ENCODE measurements around the gene RNF19B.

RNF19B gene

GRCh38 chr1:32899586-32900296 is 64.9 kb downstream of the RNF19B start:
- no peak for TF ChIP-seq CTCF (IDR thresholded peaks at IDR 0.05)

DNA sequence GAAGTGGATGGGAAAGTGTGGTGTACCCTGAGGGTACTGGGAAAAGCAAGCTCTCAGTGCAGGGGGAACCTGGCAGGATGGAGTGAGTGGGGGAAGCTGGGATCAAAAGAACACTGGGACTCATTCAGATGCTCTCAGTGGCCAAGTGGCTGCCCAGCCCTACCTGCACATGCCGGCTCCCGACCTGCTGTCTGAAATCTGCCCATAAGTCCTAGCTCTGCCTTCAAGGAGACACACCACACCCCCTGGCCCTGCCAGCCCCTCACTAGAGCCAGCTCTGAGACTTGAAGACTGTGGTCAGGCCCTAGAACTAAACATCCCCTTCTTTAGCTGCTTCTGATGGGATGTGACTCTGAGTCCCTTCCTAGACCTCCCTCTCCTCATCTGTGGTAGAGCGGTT is 65.7 kb downstream of the RNF19B start:
- no peak for TF ChIP-seq CTCF (IDR thresholded peaks at IDR 0.05)

- TF ChIP-seq CTCF (IDR thresholded peaks at IDR 0.05), result no peak
Observed at GRCh38 chr1:32898056-32898455, 66.6 kb downstream of the RNF19B start.

- no peak for TF ChIP-seq CTCF (IDR thresholded peaks at IDR 0.05)
Observed at GRCh38 chr1:32897082-32898049, 67.2 kb downstream of the RNF19B start.

DNA sequence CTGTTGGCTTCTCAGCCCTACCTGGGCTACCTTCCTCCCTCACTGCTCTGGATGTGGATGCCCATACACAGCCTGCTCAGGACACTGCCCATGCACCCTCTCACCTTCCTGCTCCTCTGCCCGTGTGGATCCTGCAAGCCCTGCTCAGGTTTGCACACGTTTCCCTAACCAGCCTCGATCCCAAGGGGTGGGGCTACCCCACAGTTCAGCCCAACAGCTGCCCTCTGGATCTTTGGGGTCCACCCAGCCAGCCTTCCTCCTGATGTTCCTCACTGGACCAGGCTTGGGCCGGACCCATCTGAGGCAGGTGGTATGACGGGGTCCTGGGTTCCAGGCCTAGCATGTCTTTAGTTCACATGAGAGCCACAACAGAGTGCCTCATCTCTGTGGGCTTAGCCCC is 68.2 kb downstream of the RNF19B start:
- no peak for TF ChIP-seq CTCF (IDR thresholded peaks at IDR 0.05)

- TF ChIP-seq CTCF (IDR thresholded peaks at IDR 0.05), result no peak
Observed at GRCh38 chr1:32895325-32896215, 69.0 kb downstream of the RNF19B start.

DNA sequence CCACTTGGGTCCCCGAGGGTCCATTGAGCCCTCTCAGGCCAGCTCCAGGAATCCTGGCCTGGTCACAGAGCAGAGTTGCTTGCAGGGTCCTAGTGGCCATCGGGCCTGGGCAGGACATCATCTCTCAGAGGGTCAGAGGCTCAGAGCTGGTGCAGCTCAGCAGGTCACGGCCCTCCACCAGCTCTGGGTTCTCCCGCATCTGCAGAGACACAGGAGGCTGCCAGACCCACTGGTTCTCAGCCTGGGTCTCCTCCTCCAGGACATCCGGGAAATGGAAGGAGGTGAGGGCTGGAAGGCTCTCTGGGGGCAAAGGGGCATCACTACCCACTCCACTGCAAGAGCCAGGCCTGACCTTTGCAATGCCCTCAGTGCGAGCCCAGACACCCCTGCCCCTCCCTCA is 69.9 kb downstream of the RNF19B start:
- no peak for TF ChIP-seq CTCF (IDR thresholded peaks at IDR 0.05)
